Measurements from ENCODE around the gene CUX1. TPM values are rescaled to one million over a fixed set of nuclear protein-coding genes. Genes with fewer than 3 reads are reported as not detected.

Gene CUX1
- total RNA-seq, 3 donors from 2014 or later: 35.1 to 54.4 (median 41.1) TPM

DNA sequence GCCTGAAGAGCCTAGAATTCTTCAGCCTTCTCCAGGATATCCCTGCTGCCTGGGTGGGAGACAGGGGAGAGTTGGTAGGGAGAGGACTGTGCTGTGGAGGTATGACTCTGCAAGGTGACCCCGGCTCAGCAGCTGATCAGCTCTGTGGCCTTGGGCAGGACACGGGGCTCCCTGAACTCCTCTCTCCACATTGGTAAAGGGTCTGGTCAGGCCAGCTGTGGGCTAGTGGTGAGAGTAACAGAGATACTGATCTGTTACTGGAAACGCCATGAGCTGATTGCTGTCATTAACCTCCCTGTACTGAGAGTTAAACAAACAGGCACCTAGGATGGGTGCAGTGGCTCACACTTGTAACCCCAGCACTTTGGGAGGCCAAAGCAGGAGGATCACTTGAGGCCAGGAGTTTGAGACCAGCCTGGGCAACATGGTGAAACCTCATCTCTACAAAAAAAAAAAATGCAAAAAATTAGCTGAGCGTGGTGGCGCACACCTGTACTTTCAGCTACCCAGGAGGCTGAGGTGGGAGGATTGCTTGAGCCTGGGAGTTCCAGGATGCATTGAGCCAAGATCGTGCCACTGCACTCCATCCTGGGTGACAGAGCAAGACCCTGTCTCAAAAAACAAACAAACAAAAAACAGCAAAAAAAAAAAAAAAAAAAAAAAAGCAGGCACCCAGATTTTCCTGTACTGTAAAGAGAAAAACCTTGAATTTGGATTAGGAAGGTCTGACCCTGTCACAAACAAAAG is 151.5 kb downstream of the CUX1 start:
- no peaks in the 10 kb centered on the region for H3K9me3 ChIP-seq
- no peaks in the 10 kb centered on the region for H3K27me3 ChIP-seq
- TF ChIP-seq, protein P1, sequence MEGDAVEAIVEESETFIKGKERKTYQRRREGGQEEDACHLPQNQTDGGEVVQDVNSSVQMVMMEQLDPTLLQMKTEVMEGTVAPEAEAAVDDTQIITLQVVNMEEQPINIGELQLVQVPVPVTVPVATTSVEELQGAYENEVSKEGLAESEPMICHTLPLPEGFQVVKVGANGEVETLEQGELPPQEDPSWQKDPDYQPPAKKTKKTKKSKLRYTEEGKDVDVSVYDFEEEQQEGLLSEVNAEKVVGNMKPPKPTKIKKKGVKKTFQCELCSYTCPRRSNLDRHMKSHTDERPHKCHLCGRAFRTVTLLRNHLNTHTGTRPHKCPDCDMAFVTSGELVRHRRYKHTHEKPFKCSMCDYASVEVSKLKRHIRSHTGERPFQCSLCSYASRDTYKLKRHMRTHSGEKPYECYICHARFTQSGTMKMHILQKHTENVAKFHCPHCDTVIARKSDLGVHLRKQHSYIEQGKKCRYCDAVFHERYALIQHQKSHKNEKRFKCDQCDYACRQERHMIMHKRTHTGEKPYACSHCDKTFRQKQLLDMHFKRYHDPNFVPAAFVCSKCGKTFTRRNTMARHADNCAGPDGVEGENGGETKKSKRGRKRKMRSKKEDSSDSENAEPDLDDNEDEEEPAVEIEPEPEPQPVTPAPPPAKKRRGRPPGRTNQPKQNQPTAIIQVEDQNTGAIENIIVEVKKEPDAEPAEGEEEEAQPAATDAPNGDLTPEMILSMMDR (IDR thresholded peaks at IDR 0.05): no peak
- TF ChIP-seq POLR2AphosphoS5 (IDR thresholded peaks at IDR 0.05) (no peak), POLR2A (IDR thresholded peaks at IDR 0.05) (no peak)
- no peaks in the 10 kb centered on the region for H3K36me3 ChIP-seq
- no peak overlapping the region for H3K27ac ChIP-seq
- no peak overlapping the region for H3K4me3 ChIP-seq
- no peaks in the 10 kb centered on the region for H3K4me1 ChIP-seq
- intact Hi-C loops (cut with DNase I; ENCODE audit: low total_unique reads): no loop called here
- no peak for DNase-seq (ENCODE audit: low spot score in 2 of 2)

DNA sequence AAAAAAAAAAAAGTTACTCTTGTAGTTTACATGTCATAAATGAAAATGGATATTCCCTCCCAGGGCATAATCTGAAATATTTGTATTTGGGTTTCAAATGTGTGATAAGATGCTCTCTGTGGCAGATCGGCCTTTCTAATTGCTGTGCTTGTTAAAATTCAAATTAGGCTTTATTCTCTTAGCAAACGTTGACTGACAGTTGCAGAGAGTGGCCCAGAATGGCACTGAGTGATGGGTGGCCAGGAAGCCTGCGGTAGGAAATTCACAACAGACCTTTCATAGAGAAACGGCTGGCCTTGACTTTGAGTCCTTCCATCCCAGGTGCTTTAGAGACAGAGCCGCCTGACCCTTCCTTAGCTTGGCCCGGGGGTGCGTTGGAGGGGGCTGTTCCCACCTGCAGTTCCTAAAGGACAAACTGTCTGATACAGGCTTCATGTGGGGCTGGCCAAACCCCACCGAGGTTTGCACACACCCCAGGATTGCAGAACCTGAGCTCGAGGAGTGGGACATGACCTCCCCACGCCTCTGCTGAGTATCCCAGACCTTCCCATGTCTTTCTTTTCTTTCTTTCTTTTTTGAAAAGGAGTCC is 152.7 kb downstream of the CUX1 start:
- intact Hi-C loops (cut with DNase I; ENCODE audit: low total_unique reads): no loop called here
- DNase-seq (ENCODE audit: low spot score in 2 of 2): no peak
- Histone ChIP-seq H3K36me3 (no peaks in the 10 kb centered on the region), H3K4me3 (no peak overlapping the region), H3K27me3 (no peaks in the 10 kb centered on the region), H3K9me3 (no peaks in the 10 kb centered on the region), H3K27ac (no peak overlapping the region), H3K4me1 (no peaks in the 10 kb centered on the region)
- TF ChIP-seq, protein P1 (IDR thresholded peaks at IDR 0.05): no peak
- TF ChIP-seq POLR2AphosphoS5 (IDR thresholded peaks at IDR 0.05) (no peak), POLR2A (IDR thresholded peaks at IDR 0.05) (no peak)

DNA sequence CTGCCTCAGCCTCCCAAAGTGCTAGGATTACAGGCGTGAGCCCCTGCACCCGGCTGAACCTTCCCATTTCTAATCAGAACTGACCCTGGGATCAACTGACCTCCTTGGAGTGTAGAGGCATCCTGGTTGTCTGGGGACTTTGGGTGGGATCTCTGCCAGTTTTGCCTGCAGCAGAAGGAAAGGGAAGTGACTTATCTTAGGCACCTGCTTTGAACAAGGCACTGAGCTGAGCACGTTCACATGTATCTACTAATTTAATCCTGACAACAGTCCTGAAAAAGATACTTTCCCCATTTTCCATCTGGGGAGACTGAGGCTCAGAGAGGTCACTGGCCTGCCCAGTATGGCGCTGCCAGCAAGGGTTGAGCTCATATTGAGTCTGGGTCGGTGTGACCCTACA is 153.4 kb downstream of the CUX1 start:
- no peak overlapping the region for H3K27ac ChIP-seq
- no peaks in the 10 kb centered on the region for H3K9me3 ChIP-seq
- H3K27me3 ChIP-seq: no peaks in the 10 kb centered on the region
- no peak for DNase-seq (ENCODE audit: low spot score in 2 of 2)
- no peaks in the 10 kb centered on the region for H3K36me3 ChIP-seq
- H3K4me1 ChIP-seq: no peaks in the 10 kb centered on the region
- no peak overlapping the region for H3K4me3 ChIP-seq
- TF ChIP-seq, protein P1 (IDR thresholded peaks at IDR 0.05): no peak
- no peak for TF ChIP-seq POLR2AphosphoS5 (IDR thresholded peaks at IDR 0.05)
- TF ChIP-seq POLR2A (IDR thresholded peaks at IDR 0.05): no peak
- intact Hi-C loops (cut with DNase I; ENCODE audit: low total_unique reads): no loop called here

DNA sequence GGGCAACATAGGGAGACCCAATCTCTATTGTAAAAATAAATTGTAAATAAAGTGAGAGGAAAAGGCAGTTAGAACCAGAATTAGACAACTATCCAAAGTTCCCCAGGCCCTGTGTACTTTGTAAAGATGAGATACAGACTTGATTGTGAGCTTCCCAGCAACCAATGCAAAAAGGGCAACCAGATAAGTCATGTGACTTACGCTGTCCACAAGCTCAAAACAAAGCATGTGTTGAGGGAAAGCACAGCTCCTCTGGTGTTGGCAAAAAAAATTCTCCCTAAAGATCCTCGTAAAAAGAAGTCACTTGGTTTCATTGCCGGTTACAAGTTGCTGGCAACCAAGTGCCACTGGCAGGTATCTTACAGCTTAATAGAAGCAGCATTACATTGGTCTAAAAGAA is 154.0 kb downstream of the CUX1 start:
- Histone ChIP-seq H3K36me3 (no peaks in the 10 kb centered on the region), H3K4me3 (no peak overlapping the region), H3K9me3 (no peaks in the 10 kb centered on the region), H3K4me1 (no peaks in the 10 kb centered on the region), H3K27me3 (no peaks in the 10 kb centered on the region), H3K27ac (no peak overlapping the region)
- no peak for TF ChIP-seq POLR2A (IDR thresholded peaks at IDR 0.05)
- TF ChIP-seq, protein P1 (IDR thresholded peaks at IDR 0.05): no peak
- no peak for TF ChIP-seq POLR2AphosphoS5 (IDR thresholded peaks at IDR 0.05)
- intact Hi-C loops (cut with DNase I; ENCODE audit: low total_unique reads): no loop called here
- DNase-seq (ENCODE audit: low spot score in 2 of 2): no peak

DNA sequence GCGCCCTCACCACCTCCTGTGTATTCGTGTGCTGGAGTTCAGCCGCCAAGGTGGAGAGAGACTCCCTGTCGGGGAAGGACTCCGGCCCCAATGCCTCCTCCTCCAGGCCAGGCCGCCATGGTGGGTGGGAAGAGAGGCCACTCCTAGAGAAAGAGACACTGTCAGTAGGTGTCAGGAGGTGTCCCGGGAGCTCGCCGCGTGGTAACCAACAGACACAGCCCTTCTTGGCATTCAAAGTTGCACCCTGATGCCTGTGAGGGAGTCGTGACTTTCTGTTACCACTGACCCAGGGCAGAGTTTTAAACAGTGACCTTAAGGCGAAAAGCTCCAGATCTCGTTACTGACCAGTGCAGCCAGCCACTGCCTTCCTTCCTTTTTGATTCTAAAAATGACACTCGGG is 155.2 kb downstream of the CUX1 start:
- H3K27me3 ChIP-seq: no peaks in the 10 kb centered on the region
- H3K27ac ChIP-seq: no peak overlapping the region
- no peaks in the 10 kb centered on the region for H3K36me3 ChIP-seq
- TF ChIP-seq POLR2AphosphoS5 (IDR thresholded peaks at IDR 0.05) (no peak), POLR2A (IDR thresholded peaks at IDR 0.05) (no peak)
- TF ChIP-seq, protein P1 (IDR thresholded peaks at IDR 0.05): no peak
- no peak overlapping the region for H3K4me3 ChIP-seq
- intact Hi-C loops (cut with DNase I; ENCODE audit: low total_unique reads): no loop called here
- no peaks in the 10 kb centered on the region for H3K9me3 ChIP-seq
- no peaks in the 10 kb centered on the region for H3K4me1 ChIP-seq
- DNase-seq (ENCODE audit: low spot score in 2 of 2): no peak

Data from breast epithelium (tissue), 4 donors.